Caco-2 (cell line): ENCODE data around the gene RPUSD3. TPM values are rescaled to one million over a fixed set of nuclear protein-coding genes. Genes with fewer than 3 reads are reported as not detected.

Experiments
- Bru-seq: library from RNA; stranded (reverse); fragments of 400-500 nt; gene quantifications from one replicate; lab custom pipeline; 2021; lab: Mats Ljungman, UMichigan
- BruChase-seq, 2 experiments: library from RNA; stranded (reverse); fragments of 400-500 nt; gene quantifications; one replicate each; lab custom pipeline; 2021; lab: Mats Ljungman, UMichigan
- BruUV-seq: library from RNA; stranded (reverse); fragments of 400-500 nt; replicated peaks from 2 replicates; lab custom pipeline; 2021; lab: Mats Ljungman, UMichigan
- CTCF ChIA-PET: fragments of 300-600 bp; sonication (Branson Sonifier 250); formaldehyde crosslinking; loops from one replicate; lab custom pipeline; 2022; ENCODE audit warnings: antibody characterized with exemption; lab: Charles Lee
- POLR2A ChIA-PET: fragments of 300-600 bp; sonication (Branson Sonifier 250); formaldehyde crosslinking; loops from one replicate; lab custom pipeline; 2022; ENCODE audit warnings: antibody characterized with exemption; lab: Charles Lee
- DNase-seq, 2 experiments: peaks; one replicate each; pipeline versions ENCODE4 v3.0.0 to v3.0.0-alpha.2; 2020 to 2022
- H3K27me3 ChIP-seq: replicated peaks from 2 replicates; pipeline ENCODE4 v1.6.0; 2011; ENCODE audit warnings: low read length; ENCODE audit not compliant: control insufficient read depth, insufficient read depth
- H3K36me3 ChIP-seq: 2 replicates; pipeline ENCODE4 v1.5.1; 2011; ENCODE audit warnings: low read length; ENCODE audit not compliant: control insufficient read depth, insufficient read depth
- H3K4me1 ChIP-seq: fragments of 250-450 bp; sonication (Bioruptor Pico); 2 replicates; pipeline ENCODE4 v1.5.1; 2020; ENCODE audit warnings: mild to moderate bottlenecking
- H3K4me3 ChIP-seq: 2 replicates; pipeline ENCODE4 v1.5.1; 2011; ENCODE audit warnings: low read depth, mild to moderate bottlenecking, control low read depth, low read length
- H3K9me3 ChIP-seq: fragments of 250-450 bp; sonication (Bioruptor Pico); 2 replicates; pipeline ENCODE4 v1.5.1; 2020; ENCODE audit warnings: mild to moderate bottlenecking, moderate library complexity
- H3K27ac Mint-ChIP-seq: one replicate; pipeline ENCODE4 v1.8.0; 2022; ENCODE audit warnings: mixed read lengths; ENCODE audit not compliant: unreplicated experiment
- H3K27me3 Mint-ChIP-seq: one replicate; pipeline ENCODE4 v1.8.0; 2022; ENCODE audit warnings: mixed read lengths; ENCODE audit not compliant: insufficient read depth, unreplicated experiment
- H3K36me3 Mint-ChIP-seq: one replicate; pipeline ENCODE4 v1.8.0; 2022; ENCODE audit warnings: mild to moderate bottlenecking, mixed read lengths; ENCODE audit not compliant: insufficient read depth, unreplicated experiment
- H3K4me1 Mint-ChIP-seq: one replicate; pipeline ENCODE4 v1.8.0; 2022; ENCODE audit warnings: low read depth, mixed read lengths; ENCODE audit not compliant: unreplicated experiment
- H3K4me3 Mint-ChIP-seq: one replicate; pipeline ENCODE4 v1.8.0; 2022; ENCODE audit warnings: mild to moderate bottlenecking, moderate library complexity, mixed read lengths; ENCODE audit not compliant: unreplicated experiment
- H3K9me3 Mint-ChIP-seq: one replicate; pipeline ENCODE4 v1.8.0; 2022; ENCODE audit warnings: mixed read lengths; ENCODE audit not compliant: unreplicated experiment
- CTCF ChIP-seq, 2 experiments: fragments of 200-600 bp in 1 of 2; IDR thresholded peaks; 1 replicate in 1 of 2; 2 replicates in 1 of 2; pipeline versions ENCODE4 v1.5.1 to v1.8.0; 2011 to 2022; ENCODE audit warnings: antibody characterized with exemption in 1 of 2, control low read depth in 1 of 2, inconsistent platforms in 1 of 2, low read depth in 1 of 2, low read length in 1 of 2, mild to moderate bottlenecking in 1 of 2, moderate library complexity in 1 of 2; ENCODE audit not compliant: insufficient read depth in 1 of 2, severe bottlenecking in 1 of 2, unreplicated experiment in 1 of 2
- intact Hi-C: fragments of 100-400 bp; cut with micrococcal nuclease; formaldehyde crosslinking; loops from one replicate; pipeline ENCODE4 v1.10.0; 2022; ENCODE audit not compliant: unreplicated experiment
- long read RNA-seq: library from polyadenylated mRNA; stranded (forward); transcript quantifications from one replicate; pipeline ENCODE4 v2.0.0, GENCODE V29; 2022
- total RNA-seq: library from RNA; stranded (reverse); gene quantifications from 2 replicates; pipeline ENCODE4 v1.2.3, GENCODE V29; 2022

Gene RPUSD3, protein sequence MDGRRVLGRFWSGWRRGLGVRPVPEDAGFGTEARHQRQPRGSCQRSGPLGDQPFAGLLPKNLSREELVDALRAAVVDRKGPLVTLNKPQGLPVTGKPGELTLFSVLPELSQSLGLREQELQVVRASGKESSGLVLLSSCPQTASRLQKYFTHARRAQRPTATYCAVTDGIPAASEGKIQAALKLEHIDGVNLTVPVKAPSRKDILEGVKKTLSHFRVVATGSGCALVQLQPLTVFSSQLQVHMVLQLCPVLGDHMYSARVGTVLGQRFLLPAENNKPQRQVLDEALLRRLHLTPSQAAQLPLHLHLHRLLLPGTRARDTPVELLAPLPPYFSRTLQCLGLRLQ
- 54.8 and 61.8 TPM in 2 replicates for total RNA-seq
- percentile 71 among the genes with signal in this experiment for Bru-seq, nascent RNA
- percentile 77 among the genes with signal in this experiment for BruChase-seq, experiment 1, labeled RNA remaining after a 2-hour chase
- percentile 81 among the genes with signal in this experiment for BruChase-seq, experiment 2, labeled RNA remaining after a 6-hour chase
- long read RNA-seq, transcript RPUSD3-201 (9 exons, 1,225 nt), result major isoform, 86 of 107 reads
- long read RNA-seq, partial matches to known transcripts, result 1 of 107 reads
- long read RNA-seq, other reads (novel, unspliced or antisense), result 12 of 107 reads

- H3K36me3 ChIP-seq, result no peaks in the 10 kb centered on the region
- peak; percentile 96 to 98 for DNase-seq
- H3K4me3 Mint-ChIP-seq, result peak within 1 kb of the TSS; percentile 99
- no peak for TF ChIP-seq CTCF (IDR thresholded peaks at IDR 0.05; ENCODE audit: insufficient read depth in 1 of 2, low read depth in 1 of 2, low read length in 1 of 2, severe bottlenecking in 1 of 2, unreplicated experiment in 1 of 2)
- peak within 1 kb of the TSS; percentile 94 for H3K27ac Mint-ChIP-seq
- H3K27me3 Mint-ChIP-seq, result no peaks in the 10 kb centered on the region
- no peaks in the 10 kb centered on the region for H3K9me3 ChIP-seq
- H3K4me1 Mint-ChIP-seq, result peaks cover 14% of the 10 kb centered on the region
- peaks cover 20% of the 10 kb centered on the region for H3K4me1 ChIP-seq
- H3K4me3 ChIP-seq, result peak within 1 kb of the TSS; percentile 79
- no peaks in the 10 kb centered on the region for H3K9me3 Mint-ChIP-seq
- H3K36me3 Mint-ChIP-seq, result peaks cover 25% of the 10 kb centered on the region
- ChIA-PET POLR2A (interaction anchor here (0.5 to 0.8 kb wide), 3 partner anchors 40 to 447 kb away, joined by 3 read pairs; no protein-coding TSS in a partner anchor), CTCF (interaction anchor here (0.7 to 1.7 kb wide), 2 partner anchors 73 to 89 kb away, joined by 3 to 5 read pairs; partner anchors contain the start of gene IL17RC)
- H3K27me3 ChIP-seq, result no peaks in the 10 kb centered on the region
- intact Hi-C loops, result loop anchor here (2.0 to 5.0 kb wide), 4 partner anchors 35 to 88 kb away; partner anchors contain the start of genes CRELD1 and IL17RC
- no TSS peak for BruUV-seq
These were observed at the start of gene RPUSD3 for GRCh38 chr3:9843715-9844438. TSS of gene RPUSD3 (minus strand) at chr3:9844008. CDS start at chr3:9843990, 18 bp downstream.

- no TSS peak for BruUV-seq
- TF ChIP-seq CTCF (IDR thresholded peaks at IDR 0.05; ENCODE audit: insufficient read depth in 1 of 2, low read depth in 1 of 2, low read length in 1 of 2, severe bottlenecking in 1 of 2, unreplicated experiment in 1 of 2), result no peak
- CTCF ChIA-PET, result interaction anchor here (0.8 kb wide), 2 partner anchors 10 to 55 kb away, joined by 3 read pairs; no protein-coding TSS in a partner anchor
- Histone ChIP-seq H3K4me1 (peaks cover 5% of the 10 kb centered on the region), H3K9me3 (no peaks in the 10 kb centered on the region), H3K27me3 (no peaks in the 10 kb centered on the region), H3K36me3 (peaks cover 3% of the 10 kb centered on the region), H3K4me3 (peak overlapping the region; percentile 99)
- H3K4me3 Mint-ChIP-seq, result peak overlapping the region; percentile 83
- intact Hi-C loops, result loop anchor here (2.0 kb wide), 1 partner anchor 42 kb away; the partner anchor contains the start of gene CRELD1
- H3K4me1 Mint-ChIP-seq, result peaks cover 17% of the 10 kb centered on the region
- DNase-seq, result no peak
- no peaks in the 10 kb centered on the region for H3K9me3 Mint-ChIP-seq
- peaks cover 47% of the 10 kb centered on the region for H3K36me3 Mint-ChIP-seq
- H3K27me3 Mint-ChIP-seq, result no peaks in the 10 kb centered on the region
- H3K27ac Mint-ChIP-seq, result peak overlapping the region; percentile 91
- POLR2A ChIA-PET, result interaction anchor here (1.4 kb wide), 1 partner anchor 10 kb away, joined by 8 read pairs; no protein-coding TSS in a partner anchor
These were observed 47.3 kb upstream of the RPUSD3 start for GRCh38 chr3:9891072-9891622.
